ENCODE data around the gene SH3BP4. TPM values are rescaled to one million over a fixed set of nuclear protein-coding genes. Genes with fewer than 3 reads are reported as not detected.
"Not testable (repeated sequence)": the region's sequence is repeated elsewhere in the genome, so short reads cannot be mapped to it uniquely, and the experiment has no call there.

SH3BP4 gene
- polyA plus RNA-seq, 3 donors: 37.3 to 39.0 (median 37.7) TPM

DNA sequence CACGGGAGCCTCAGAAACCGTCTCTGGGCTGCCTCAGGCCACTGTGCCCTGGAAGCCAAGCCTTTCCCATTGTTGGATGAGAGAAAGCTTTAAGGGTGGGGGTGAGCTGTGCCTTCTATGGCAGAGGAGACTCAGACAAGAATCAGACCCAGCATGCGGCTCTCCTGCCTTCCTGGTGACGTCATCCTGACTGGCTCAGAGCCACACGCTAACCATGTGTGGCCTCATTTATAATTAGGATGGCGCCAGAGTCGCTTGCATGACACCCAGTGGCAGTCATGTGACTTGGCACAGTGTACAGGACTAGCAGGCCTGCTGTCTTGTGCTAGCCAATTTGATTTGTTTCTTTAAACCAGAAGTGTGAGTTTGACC lies 99.1 kb downstream of the SH3BP4 start:
- peak; percentile 87 for DNase-seq

DNA sequence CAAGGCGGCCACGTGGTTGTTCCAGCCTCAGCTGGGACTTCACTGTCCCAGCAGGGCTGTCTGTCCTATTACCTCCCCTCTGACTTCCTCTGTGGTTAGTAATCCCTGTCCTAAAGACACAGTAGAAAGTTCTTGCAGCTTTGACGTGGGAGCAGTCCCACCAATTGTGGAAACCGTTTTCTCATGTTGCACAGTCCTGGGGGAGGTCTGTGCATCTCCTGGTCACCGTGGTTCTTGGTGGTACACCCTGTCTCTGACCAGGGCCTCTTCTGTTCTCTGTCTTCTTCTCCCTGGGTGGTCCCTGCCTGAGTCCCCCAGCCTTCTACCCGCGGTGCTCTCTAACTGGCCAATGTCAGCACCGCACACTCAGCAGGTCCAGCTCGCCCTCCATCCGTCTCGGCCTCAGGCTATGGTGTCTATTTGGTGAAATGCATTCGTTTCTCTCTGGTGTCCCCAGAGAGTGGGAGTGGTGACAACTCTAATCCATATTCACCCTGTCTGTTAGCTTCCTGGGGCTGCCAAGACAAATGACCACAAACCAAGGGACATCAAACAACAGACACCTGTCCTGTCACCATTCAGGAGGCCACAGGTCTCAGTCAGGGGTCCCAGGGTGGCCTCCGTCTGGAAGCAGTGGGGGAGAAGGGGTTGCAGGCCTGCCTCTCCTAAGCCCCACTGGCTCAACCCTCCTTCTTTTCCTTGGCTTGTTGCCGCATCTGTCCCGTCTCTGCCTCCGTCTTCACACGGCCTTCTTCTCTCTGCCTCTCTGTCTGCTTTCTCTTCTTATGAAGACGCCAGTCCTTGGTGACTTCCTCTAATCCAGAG lies 99.8 kb downstream of the SH3BP4 start:
- DNase-seq: no peak

DNA sequence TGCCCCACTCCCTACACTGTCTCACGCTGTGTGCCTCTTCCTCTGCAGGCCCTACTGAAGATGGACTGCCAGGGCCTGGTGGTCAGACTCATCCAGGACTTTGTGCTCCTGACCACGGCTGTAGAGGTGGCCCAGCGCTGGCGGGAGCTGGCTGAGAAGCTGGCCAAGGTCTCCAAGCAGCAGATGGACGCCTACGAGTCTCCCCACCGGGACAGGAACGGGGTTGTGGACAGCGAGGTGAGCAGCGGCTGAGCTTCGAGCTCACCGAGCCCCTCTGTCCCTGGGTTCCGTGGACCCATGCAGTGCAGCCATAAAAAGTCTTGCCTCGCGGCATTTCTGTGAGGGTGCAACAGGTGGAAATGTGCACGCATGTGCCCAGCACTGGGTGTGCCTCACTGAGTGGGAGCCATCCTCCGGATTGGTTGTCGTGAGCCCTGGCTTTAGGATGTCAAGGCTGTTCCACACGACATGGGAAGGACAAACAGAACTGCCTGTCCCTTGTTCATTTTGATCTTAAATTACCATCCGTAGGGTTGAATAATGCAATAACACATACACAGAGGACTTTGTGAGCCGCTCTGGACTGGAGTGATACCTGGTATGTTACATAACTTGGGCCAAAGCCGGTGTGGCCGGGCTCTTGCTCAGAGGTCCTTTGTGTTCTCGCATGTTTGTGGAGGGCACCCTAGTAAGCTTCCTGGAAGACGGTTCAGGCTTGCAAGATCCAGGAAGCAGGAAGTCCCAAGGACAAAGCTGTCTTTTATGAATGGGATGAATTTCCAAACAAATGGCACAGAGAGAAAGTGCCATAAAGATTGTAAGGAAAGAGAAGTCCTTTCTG lies 100.9 kb downstream of the SH3BP4 start:
- DNase-seq: no peak

DNA sequence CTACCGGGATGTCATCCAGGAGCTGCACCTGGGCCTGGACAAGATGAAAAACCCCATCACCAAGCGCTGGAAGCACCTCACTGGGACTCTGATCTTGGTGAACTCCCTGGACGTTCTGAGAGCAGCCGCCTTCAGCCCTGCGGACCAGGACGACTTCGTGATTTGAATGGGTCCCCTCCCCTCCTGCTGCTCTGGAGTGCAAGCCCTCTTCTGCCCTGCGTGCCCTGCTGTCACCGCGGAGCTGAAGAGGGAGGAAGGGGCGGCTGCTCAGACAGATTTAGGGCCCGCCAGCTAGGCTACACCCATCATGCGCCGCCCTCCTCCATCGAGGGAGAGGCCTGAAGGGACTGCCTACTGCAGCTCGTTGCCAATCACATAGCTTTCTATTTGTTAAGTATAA lies 101.8 kb downstream of the SH3BP4 start:
- no peak for DNase-seq

DNA sequence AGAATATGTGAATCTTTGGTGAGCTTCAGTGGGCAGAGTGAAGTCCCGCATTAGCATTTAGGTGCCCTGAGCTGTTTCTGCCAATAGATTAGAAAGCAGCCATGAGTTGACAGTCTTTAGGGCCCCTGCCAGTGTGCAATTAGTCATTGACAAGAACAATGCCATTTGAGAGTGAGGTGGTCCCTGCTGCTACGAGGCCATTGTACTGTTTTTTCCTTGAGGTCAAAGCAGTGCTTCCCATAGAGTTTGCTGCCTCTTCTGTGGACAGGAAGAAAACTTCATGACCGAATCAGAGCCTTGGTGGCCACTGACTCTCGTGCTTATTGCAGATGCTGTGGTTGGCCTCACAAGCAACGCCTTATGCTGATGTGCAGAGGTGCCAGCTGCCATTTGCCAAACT lies 102.7 kb downstream of the SH3BP4 start:
- DNase-seq: no peak

DNA sequence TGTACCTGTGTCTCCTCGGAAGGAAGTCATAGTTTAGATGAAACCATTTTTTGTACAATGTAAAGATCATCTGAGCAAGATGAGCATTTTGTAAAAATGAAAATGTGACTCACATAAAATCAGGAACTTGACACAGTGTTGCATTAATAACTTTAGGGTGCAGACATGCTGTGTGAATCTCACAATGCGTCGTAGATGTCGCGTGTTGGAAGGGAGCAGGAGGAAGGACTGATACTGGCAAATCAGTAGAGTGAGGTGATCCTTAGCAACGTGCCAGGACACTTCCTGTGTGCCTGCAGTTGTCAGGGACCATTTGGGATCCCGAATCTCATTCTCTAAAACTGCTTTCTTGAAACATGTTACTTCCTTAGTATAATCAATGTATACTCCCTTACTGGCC lies 103.1 kb downstream of the SH3BP4 start:
- no peak for DNase-seq

DNA sequence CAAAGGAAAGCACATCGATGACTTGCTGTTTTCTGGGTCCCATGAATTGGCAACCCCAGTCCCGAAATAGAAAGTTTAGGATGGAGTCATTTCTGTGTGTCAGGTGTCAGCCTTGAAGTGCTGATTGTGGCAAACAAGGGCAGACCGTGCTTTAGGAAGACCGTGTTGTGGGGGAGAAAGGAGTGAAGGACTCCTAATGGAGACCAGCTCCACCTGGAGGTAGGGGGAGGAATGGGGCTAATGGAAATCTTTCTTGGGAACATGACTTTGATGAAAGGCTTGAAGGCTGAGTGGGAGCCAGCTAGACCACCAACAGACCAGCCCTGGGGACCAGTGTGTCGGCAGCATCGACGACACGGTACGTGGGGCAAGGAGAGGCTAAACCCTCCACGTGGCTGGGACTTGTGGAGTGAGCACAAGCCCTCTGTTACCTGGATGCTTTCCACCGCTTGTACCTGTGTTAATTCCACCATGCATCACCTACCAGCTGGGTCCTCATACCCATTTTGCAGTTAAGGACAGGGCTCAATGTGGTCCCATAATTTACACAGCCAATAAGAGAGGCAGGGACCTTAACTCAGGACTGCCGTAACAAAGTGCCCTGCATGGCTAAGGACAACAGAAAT lies 104.2 kb downstream of the SH3BP4 start:
- no peak for DNase-seq

DNA sequence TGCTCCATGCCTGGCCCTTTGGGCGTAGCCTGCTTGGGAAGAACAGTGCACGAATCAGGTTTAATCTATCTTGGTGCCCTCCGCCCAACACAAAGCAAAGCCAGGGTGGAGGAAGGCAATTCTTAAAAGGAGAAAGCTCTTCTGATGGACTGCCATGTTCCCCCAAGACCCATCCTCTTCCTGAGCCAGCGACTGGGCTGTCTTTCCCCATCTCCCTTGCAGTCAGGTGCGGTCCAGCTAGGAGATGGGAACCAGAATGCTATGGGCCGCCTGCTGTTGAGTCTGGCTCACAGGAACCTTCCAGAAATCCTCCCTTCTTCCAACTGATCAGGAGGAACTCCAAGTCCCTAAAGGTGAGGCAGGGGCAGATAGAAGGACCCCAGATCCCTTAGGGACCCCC lies 105.0 kb downstream of the SH3BP4 start:
- DNase-seq: no peak

DNA sequence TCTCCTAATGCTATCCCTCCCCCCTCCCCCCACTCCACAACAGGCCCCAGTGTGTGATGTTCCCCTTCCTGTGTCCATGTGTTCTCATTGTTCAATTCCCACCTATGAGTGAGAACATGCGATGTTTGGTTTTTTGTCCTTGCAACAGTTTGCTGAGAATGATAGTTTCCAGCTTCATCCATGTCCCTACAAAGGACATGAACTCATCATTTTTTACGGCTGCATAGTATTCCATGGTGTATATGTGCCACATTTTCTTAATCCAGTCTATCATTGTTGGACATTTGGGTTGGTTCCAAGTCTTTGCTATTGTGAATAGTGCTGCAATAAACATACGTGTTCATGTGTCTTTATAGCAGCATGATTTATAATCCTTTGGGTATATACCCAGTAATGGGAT lies 105.8 kb downstream of the SH3BP4 start:
- DNase-seq: not testable (repeated sequence)

DNA sequence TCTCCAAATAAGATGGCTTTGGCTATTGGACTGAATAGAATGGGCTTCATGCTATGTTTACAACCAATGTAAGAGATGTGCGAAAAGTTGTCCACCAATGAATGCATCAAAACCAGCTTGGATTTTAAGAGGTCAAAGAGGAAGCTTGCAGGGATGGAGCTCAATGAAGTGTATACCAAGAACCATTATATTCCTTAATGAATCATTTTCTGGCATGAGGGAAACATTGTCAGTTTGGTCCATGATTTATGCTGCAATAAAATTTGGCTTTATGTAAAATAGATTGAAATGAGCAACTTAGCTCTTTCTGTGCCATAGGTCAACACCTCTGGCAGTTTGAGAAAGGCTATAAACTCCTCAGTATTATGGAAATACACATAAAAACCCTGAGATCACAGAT lies 107.3 kb downstream of the SH3BP4 start:
- DNase-seq: no peak

DNA sequence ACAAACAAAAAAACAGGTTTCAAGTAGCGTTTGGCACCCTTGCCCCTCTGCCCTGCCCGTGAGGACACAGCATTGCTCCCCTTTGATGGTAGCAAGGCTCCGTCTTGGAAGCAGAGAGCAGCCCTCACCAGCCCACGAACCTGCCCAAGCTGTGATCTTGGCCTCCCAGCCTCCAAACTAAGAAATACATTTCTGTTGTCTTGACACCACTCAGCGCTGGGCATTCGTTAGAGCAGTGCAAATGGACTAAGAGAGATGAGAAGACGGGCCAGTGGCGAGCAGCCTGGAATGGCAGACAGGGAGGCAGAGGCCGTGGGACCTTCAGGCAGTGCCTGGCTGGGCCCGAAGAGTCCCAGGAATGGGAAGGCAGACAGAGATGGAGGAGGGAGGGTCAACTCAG lies 109.8 kb downstream of the SH3BP4 start:
- no peak for DNase-seq

DNA sequence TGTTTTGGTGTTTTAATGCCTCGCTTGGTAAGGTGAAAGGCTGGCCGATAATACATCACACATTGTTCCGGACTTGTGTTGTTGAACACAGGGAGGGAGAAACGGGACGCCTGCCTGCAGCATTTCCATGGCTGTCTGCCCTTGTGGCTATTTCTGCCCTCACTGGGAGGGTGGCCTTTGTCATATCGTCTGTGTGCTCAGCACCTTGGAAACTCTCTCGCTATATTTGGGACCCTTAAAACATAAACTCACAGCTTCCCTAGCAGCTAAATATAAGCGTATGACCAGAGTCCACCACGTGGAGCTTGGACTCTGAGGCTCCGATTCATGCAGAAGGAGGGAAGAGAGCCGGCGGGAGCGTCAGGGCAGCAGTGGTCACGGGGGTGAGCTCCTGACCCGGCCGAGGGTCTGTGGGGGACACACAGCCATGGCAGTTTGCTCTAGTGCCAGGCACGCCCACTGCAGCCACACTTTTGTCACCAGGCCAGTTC lies 111.7 kb downstream of the SH3BP4 start:
- no peak for DNase-seq

DNA sequence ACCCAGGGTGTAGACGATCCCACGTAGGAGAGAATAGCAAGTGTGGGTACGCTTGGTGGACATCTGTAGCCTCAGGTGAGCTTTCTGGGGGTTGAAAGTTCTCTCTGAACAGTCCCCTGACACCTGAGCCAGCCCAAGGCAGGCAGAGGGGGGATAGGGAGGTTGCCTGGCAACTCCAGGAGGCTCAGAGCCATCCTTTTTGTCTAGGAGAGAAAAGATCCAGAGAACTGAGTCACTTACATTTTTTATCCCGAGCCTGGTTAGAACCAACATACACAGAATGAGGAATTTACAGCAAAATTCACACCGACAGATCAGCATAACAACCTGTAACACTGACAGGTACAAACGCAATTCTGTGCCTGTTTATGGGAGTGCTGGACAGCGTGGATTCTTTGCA lies 113.2 kb downstream of the SH3BP4 start:
- no peak for DNase-seq

DNA sequence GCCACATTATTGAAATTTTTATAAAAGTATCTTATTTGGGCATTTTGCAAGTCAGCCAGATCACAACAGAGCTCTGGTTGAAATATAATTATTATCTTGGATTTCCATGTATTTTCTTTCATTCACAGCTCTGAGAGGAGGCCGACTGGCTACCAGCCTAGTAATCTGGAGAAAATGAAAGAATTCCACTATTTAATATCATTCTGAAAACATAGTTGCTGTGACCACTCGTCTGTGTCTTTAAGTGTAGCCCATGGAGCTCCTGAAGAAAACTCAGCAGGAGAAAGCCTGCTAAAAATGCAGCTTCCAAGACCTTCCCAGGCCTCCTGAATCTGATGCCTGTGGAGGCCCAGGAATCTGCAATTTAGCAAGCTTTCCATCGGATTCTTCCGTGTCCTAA lies 114.7 kb downstream of the SH3BP4 start:
- no peak for DNase-seq

DNA sequence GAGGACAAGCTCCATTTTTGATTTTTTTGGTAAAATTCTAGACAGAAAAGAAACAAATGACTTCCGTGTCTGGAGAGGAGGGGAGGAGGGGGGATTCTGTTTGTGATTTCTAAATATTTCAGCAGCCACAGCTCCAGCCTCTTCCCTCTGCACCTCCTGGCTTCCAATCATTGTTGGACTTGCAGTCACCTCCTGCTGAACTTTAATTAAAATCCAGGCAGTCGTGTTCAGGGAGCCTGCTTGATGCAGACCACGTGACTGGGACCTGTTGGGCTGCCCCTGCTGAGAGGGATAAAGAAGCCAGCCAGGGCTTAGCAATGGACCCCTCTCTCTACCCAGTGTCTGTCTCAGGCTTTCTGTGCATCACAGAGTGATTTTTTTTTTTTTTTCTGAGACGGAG lies 115.1 kb downstream of the SH3BP4 start:
- DNase-seq: no peak

DNA sequence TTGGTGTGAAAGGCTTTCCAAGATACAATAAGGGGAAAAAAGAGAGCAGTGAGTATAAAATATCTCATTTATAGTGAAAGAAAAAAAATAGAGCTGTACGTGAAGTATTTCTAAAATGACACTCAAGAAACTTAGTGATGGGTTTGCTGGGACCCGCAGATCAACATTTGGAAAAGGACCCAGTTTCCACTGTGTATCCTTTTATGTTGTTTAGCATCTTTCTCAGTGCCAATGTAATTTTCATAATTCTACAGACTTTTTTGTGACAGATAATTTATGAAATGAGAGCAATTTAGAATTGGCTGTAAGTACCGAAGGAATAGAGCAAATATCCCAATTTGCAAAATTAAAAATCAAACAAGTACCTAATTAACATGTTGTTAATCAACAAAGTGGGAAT lies 116.9 kb downstream of the SH3BP4 start:
- no peak for DNase-seq

DNA sequence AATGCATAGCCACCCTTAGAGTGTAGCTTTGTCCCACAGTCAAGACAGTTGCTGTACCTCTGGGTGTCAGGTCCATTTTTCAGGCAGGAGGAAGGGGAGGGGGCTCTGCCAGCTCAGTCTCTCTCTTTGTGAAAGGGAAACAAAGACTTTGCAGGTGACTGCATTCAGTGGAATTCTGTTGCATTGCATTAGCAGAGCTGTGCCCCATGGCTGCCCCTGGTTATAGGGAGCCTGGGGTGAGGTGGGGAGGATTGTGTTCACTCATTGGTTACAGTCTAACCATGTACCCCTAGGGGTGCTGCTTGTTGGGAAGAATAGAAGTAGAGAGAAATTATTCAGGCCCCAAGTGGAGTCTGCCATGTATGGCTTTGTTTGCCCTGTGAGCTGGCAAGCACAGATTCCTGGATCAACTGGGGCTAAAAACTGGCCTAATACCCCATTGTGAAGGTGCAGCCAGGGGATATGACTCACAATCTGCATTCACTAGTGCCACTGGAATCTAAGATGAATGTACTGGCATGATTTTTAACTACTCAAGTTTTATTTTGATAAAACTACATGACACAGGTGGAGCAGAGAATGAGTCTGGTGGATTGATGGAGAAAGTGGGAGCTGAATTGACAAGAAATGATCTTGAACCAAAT lies 118.4 kb downstream of the SH3BP4 start:
- DNase-seq: no peak

DNA sequence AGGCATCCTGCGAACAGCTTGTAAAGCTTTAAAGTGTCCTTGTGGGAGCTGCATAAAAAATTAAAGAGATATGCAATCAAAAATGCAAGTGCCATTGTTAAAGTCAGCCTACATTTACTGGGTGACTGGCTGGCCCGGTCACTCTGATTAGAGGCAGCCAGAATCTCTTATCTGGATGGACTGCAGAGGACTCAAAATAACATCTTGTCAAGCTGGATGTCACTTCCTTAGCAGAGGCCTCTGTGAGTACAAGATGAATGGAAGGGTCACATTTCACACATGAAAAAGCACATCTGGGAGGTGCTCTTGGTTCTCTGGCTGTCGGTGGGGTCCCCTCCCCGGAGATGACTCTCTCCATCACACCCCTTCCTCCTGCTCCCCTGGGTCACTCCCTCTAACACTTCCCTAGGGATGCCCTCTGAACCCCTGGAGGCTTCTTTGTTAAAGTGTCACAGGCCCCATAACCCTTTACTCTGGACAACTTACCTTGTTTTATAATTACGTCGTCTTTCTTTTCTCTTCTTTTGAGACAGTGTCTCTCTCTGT lies 122.1 kb downstream of the SH3BP4 start:
- no peak for DNase-seq

DNA sequence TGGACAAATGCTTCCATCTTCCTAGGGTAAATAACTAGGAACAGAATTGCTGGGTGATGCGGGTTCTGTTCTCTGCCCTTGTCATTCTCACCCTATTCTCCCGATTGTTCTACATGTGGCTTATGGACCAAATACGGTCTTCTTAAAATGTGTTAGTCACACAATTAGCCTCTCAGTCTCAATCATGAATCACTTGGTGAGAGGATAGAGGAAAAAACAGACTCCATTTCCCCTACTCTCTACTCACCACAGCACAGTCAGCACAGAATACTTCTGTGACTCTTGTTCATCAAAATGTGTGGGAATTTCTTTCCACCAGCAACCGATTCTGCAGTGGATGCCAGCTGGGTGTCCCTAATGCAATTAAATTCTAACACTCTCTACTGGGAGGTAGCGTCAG lies 125.2 kb downstream of the SH3BP4 start:
- DNase-seq: no peak

DNA sequence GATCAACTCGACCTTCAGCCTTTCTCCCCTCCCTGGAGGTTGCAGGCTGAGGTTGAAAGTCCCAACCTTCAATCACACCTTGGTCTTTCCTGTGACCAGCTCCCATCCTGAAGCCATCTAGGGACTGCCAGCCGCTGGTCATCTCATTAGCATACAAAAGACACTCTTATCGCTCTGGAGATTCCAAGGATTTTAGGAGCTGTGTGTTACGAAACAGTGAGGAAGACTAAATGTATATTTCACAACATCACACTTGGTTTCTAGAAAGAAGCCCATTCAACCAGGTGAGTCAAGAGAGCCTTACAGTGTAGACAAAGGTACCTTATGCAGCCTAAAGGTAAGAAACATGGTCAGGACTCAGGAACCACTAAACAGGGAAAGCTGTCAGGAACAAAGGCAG lies 126.4 kb downstream of the SH3BP4 start:
- DNase-seq: no peak

DNA sequence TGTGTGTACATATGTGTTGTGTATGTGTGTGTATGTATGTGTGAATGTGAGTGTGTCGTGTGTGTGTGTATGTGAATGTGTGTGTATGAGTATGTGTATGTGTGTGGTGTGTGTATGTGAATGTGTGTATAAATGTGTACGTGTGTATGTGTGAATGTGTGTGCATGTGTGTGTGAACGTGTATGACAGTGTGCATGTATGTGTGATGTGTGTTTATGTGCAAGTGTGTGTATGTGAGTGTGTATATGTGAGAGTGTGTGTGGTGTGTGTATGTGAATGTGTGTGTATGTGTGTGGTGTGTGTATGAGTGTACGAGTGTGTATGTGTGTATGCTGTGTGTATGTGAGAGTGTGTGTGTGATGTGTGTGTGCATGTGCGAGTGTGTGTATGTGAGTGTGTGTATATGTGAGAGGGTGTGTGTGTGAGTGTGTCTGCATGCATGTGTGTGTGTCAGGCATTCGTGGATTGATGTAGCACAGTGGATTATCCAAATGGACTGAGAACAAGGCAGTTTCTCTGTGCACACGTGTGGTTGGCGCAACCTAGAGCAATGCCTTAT lies 127.2 kb downstream of the SH3BP4 start:
- DNase-seq: no peak

DNA sequence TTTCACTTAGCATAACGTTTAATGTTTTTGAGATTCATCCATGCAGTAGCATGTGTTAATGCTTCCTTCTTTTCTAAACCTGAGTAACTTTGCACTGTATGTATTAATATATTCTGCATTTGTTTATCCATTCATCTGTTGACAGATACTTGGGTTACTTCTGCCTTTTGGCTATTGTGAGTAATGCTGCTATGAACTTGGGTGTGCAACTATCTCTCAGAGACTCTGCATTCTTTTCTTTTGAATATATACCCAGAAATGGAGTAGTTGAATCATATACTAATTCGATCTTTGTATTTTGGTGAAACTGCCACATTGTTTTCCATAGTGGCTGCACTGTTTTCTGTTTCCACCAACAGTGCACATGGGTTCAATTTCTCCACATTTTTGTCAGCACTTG lies 128.3 kb downstream of the SH3BP4 start:
- no peak for DNase-seq
